Activated CD8-positive, alpha-beta T cell treated with anti-CD3 and anti-CD28 coated beads for 36 hours (primary cell): Measurements from ENCODE around the gene C6orf132. TPM values are rescaled to one million over a fixed set of nuclear protein-coding genes. Genes with fewer than 3 reads are reported as not detected.

Experiments used
- ATAC-seq: fragments of 200-7000 bp; cut with Tn5 transposase; one replicate; pipeline ENCODE4 v1.10.0; 2021; ENCODE audit warnings: mild to moderate bottlenecking, moderate library complexity
- CTCF ChIA-PET: fragments of 350-600 bp; sonication (Branson Sonifier 250); formaldehyde crosslinking; loops from one replicate; lab custom pipeline; 2021; ENCODE audit warnings: antibody characterized with exemption; lab: Charles Lee
- POLR2A ChIA-PET: fragments of 350-600 bp; sonication (Branson Sonifier 250); formaldehyde crosslinking; loops from one replicate; lab custom pipeline; 2021; ENCODE audit warnings: antibody characterized with exemption; lab: Charles Lee
- DNase-seq: peaks from one replicate; pipeline ENCODE4 v3.0.0-alpha.2; 2020
- H3K27ac Mint-ChIP-seq: one replicate; pipeline ENCODE4 v1.8.0; 2021; ENCODE audit warnings: mild to moderate bottlenecking, mixed read lengths
- H3K27me3 Mint-ChIP-seq: one replicate; pipeline ENCODE4 v1.8.0; 2021; ENCODE audit warnings: mixed read lengths
- H3K36me3 Mint-ChIP-seq: one replicate; pipeline ENCODE4 v1.8.0; 2021; ENCODE audit warnings: low read depth, mixed read lengths
- H3K4me1 Mint-ChIP-seq: one replicate; pipeline ENCODE4 v1.8.0; 2021; ENCODE audit warnings: low read depth, mixed read lengths
- H3K4me3 Mint-ChIP-seq: one replicate; pipeline ENCODE4 v1.8.0; 2021; ENCODE audit warnings: mild to moderate bottlenecking, moderate library complexity, mixed read lengths
- H3K9me3 Mint-ChIP-seq: one replicate; pipeline ENCODE4 v1.8.0; 2021; ENCODE audit warnings: mixed read lengths
- CTCF ChIP-seq: fragments of 200-600 bp; IDR thresholded peaks from one replicate; pipeline ENCODE4 v1.8.0; 2022; ENCODE audit warnings: antibody characterized with exemption, mild to moderate bottlenecking
- intact Hi-C: fragments of 100-400 bp; cut with micrococcal nuclease; formaldehyde crosslinking; loops from one replicate; pipeline ENCODE4 v1.10.0; 2022
- total RNA-seq, 2 experiments: library from RNA; stranded (reverse); gene quantifications; one replicate each; pipeline ENCODE4 v1.2.3, GENCODE V29; 2021

C6orf132 gene
- total RNA-seq, 2 experiments from 2014 or later = 0.13 to 0.18 TPM

GRCh38 chr6:42184475-42184874 lies 42.1 kb upstream of the C6orf132 start:
- ChIA-PET POLR2A (no interaction called here), CTCF (interaction anchor here (1.1 kb wide), 1 partner anchor 76 kb away, joined by 3 read pairs; no protein-coding TSS in a partner anchor)
- Mint-ChIP-seq H3K9me3 (no peaks in the 10 kb centered on the region), H3K4me3 (no peak overlapping the region), H3K4me1 (peaks cover 5% of the 10 kb centered on the region), H3K36me3 (no peaks in the 10 kb centered on the region), H3K27ac (no peak overlapping the region), H3K27me3 (peaks cover 4% of the 10 kb centered on the region)
- DNase-seq (no peak), ATAC-seq (no peak)
- no peak for TF ChIP-seq CTCF
- intact Hi-C loops = no loop called here

GRCh38 chr6:42182101-42182500 lies 39.7 kb upstream of the C6orf132 start:
- no peak overlapping the region for H3K27ac Mint-ChIP-seq
- ChIA-PET CTCF (interaction anchor here (0.8 kb wide), 1 partner anchor 366 kb away, joined by 5 read pairs; no protein-coding TSS in a partner anchor), POLR2A (no interaction called here)
- no peak for ATAC-seq
- no peak for TF ChIP-seq CTCF
- no peak for DNase-seq
- intact Hi-C loops = no loop called here
- H3K9me3 Mint-ChIP-seq = no peaks in the 10 kb centered on the region
- peaks cover 5% of the 10 kb centered on the region for H3K4me1 Mint-ChIP-seq
- H3K4me3 Mint-ChIP-seq = no peak overlapping the region
- no peaks in the 10 kb centered on the region for H3K36me3 Mint-ChIP-seq
- peaks cover 4% of the 10 kb centered on the region for H3K27me3 Mint-ChIP-seq

GRCh38 chr6:42179945-42180313 lies 37.5 kb upstream of the C6orf132 start:
- Mint-ChIP-seq H3K27me3 (peaks cover 4% of the 10 kb centered on the region), H3K4me1 (peaks cover 5% of the 10 kb centered on the region), H3K36me3 (no peaks in the 10 kb centered on the region), H3K4me3 (no peak overlapping the region), H3K27ac (no peak overlapping the region), H3K9me3 (no peaks in the 10 kb centered on the region)
- intact Hi-C loops = no loop called here
- CTCF ChIA-PET = interaction anchor here (0.9 kb wide), 1 partner anchor 368 kb away, joined by 3 read pairs; no protein-coding TSS in a partner anchor
- no peak for TF ChIP-seq CTCF
- POLR2A ChIA-PET = no interaction called here
- peak; percentile 88 for ATAC-seq
- peak; percentile 61 for DNase-seq

GRCh38 chr6:42179261-42179944 lies 37.0 kb upstream of the C6orf132 start:
- H3K4me3 Mint-ChIP-seq = no peak overlapping the region
- H3K36me3 Mint-ChIP-seq = no peaks in the 10 kb centered on the region
- no peak overlapping the region for H3K27ac Mint-ChIP-seq
- DNase-seq (no peak), ATAC-seq (no peak)
- no peaks in the 10 kb centered on the region for H3K9me3 Mint-ChIP-seq
- ChIA-PET CTCF (interaction anchor here (0.9 kb wide), 1 partner anchor 368 kb away, joined by 3 read pairs; no protein-coding TSS in a partner anchor), POLR2A (no interaction called here)
- peaks cover 4% of the 10 kb centered on the region for H3K27me3 Mint-ChIP-seq
- H3K4me1 Mint-ChIP-seq = peaks cover 5% of the 10 kb centered on the region
- intact Hi-C loops = no loop called here
- no peak for TF ChIP-seq CTCF
